Astrocyte (in vitro differentiated cells and primary cell): ENCODE results near the gene FERMT3. TPM values are rescaled to one million over a fixed set of nuclear protein-coding genes. Genes with fewer than 3 reads are reported as not detected.

Source experiments
- DNase-seq: peaks from one replicate; pipeline ENCODE4 v3.0.0-alpha.2; 2010; ENCODE audit warnings: low read depth
- FAIRE-seq: peaks from 2 replicates; lab custom pipeline; 2011; peaks lifted over from hg19 to GRCh38; lab: Jason Lieb, UNC
- H2AFZ ChIP-seq: 2 replicates; pipeline ENCODE4 v1.6.0; 2012; ENCODE audit warnings: low read depth, low read length, inconsistent platforms
- H3K27ac ChIP-seq: 2 replicates; pipeline ENCODE4 v1.5.1; 2011; ENCODE audit warnings: low read depth, low read length, inconsistent platforms
- H3K27me3 ChIP-seq: 2 replicates; pipeline ENCODE4 v1.6.0; 2011; ENCODE audit warnings: low read length, inconsistent platforms; ENCODE audit not compliant: insufficient read depth
- H3K36me3 ChIP-seq: 2 replicates; pipeline ENCODE4 v1.5.1; 2011; ENCODE audit warnings: low read length, inconsistent platforms; ENCODE audit not compliant: insufficient read depth
- H3K4me1 ChIP-seq: 2 replicates; pipeline ENCODE4 v1.5.1; 2011; ENCODE audit warnings: low read length, inconsistent platforms; ENCODE audit not compliant: insufficient read depth
- H3K4me2 ChIP-seq: 2 replicates; pipeline ENCODE4 v1.6.0; 2012; ENCODE audit warnings: low read length, inconsistent platforms
- H3K4me3 ChIP-seq: 2 replicates; pipeline ENCODE4 v1.5.1; 2011; ENCODE audit warnings: low read depth, mild to moderate bottlenecking, low read length, inconsistent platforms; ENCODE audit not compliant: insufficient read depth
- H3K79me2 ChIP-seq: 2 replicates; pipeline ENCODE4 v1.6.0; 2012; ENCODE audit warnings: mild to moderate bottlenecking, low read length, inconsistent platforms; ENCODE audit not compliant: insufficient read depth
- H3K9ac ChIP-seq: 2 replicates; pipeline ENCODE4 v1.6.0; 2012; ENCODE audit warnings: mild to moderate bottlenecking, low read length, inconsistent platforms
- H3K9me3 ChIP-seq: 2 replicates; pipeline ENCODE4 v1.5.1; 2012; ENCODE audit warnings: low read depth, mild to moderate bottlenecking, low read length, inconsistent platforms; ENCODE audit not compliant: insufficient read depth
- H4K20me1 ChIP-seq: 2 replicates; pipeline ENCODE4 v1.6.0; 2012; ENCODE audit warnings: low read length, inconsistent platforms; ENCODE audit not compliant: insufficient read depth
- H3K27ac Mint-ChIP-seq: one replicate; pipeline ENCODE4 v1.8.0; 2021; ENCODE audit warnings: mild to moderate bottlenecking, mixed read lengths; ENCODE audit not compliant: unreplicated experiment
- H3K27me3 Mint-ChIP-seq: one replicate; pipeline ENCODE4 v1.8.0; 2021; ENCODE audit warnings: low read depth, mixed read lengths; ENCODE audit not compliant: unreplicated experiment
- H3K36me3 Mint-ChIP-seq: one replicate; pipeline ENCODE4 v1.8.0; 2021; ENCODE audit warnings: low read depth, mixed read lengths; ENCODE audit not compliant: unreplicated experiment
- H3K4me1 Mint-ChIP-seq: one replicate; pipeline ENCODE4 v1.8.0; 2021; ENCODE audit warnings: low read depth, mixed read lengths; ENCODE audit not compliant: unreplicated experiment
- H3K4me3 Mint-ChIP-seq: one replicate; pipeline ENCODE4 v1.8.0; 2021; ENCODE audit warnings: mild to moderate bottlenecking, moderate library complexity, mixed read lengths; ENCODE audit not compliant: unreplicated experiment
- H3K9me3 Mint-ChIP-seq: one replicate; pipeline ENCODE4 v1.8.0; 2021; ENCODE audit warnings: mild to moderate bottlenecking, mixed read lengths; ENCODE audit not compliant: unreplicated experiment
- EZH2 ChIP-seq: IDR thresholded peaks from 2 replicates; pipeline ENCODE4 v1.6.1; 2012; ENCODE audit warnings: mild to moderate bottlenecking, low read length, inconsistent platforms; ENCODE audit not compliant: insufficient read depth
- total RNA-seq: library from RNA; stranded (reverse); gene quantifications from 2 replicates; pipeline ENCODE4 v1.2.1, GENCODE V29; 2021
- TF ChIP-seq, protein P1 (sequence below): IDR thresholded peaks from 2 replicates; pipeline ENCODE4 v1.5.1; 2011; ENCODE audit warnings: low read depth, mild to moderate bottlenecking, inconsistent platforms, low read length, moderate library complexity; ENCODE audit not compliant: insufficient read depth

FERMT3 gene
- total RNA-seq, 1 donor from 2014 or later: 1.3 TPM

DNA sequence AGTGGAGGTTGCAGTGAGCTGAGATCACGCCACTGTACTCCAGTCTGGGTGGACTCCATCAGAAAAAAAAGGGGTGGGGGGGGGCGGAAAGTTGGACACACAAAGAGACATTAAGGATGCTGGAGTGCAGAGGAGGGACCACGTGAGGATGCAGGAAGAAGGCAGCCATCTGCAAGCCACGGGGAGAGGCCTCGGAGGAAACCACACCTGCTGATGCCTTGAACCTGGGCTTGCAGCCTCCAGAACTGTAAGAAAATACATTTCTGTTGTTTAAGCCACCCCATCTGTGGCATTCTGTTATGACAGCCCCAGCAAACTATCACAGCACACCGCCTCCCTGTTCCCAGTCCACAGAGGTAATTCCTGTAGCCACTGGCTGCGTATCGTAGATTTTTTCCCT is 29.8 kb upstream of the FERMT3 start:
- peaks cover 6% of the 10 kb centered on the region for H3K4me1 Mint-ChIP-seq
- Histone ChIP-seq H3K27ac (no peak overlapping the region), H3K4me2 (no peak overlapping the region), H3K79me2 (no peaks in the 10 kb centered on the region), H3K9me3 (peaks cover 3% of the 10 kb centered on the region), H3K9ac (no peak overlapping the region), H4K20me1 (no peaks in the 10 kb centered on the region), H3K36me3 (no peaks in the 10 kb centered on the region), H3K4me3 (no peak overlapping the region), H2AFZ (no peak overlapping the region), H3K4me1 (peaks cover 10% of the 10 kb centered on the region), H3K27me3 (no peaks in the 10 kb centered on the region)
- no peak overlapping the region for H3K27ac Mint-ChIP-seq
- no peak overlapping the region for H3K4me3 Mint-ChIP-seq
- no peak for FAIRE-seq
- peaks cover 10% of the 10 kb centered on the region for H3K36me3 Mint-ChIP-seq
- H3K27me3 Mint-ChIP-seq: no peaks in the 10 kb centered on the region
- H3K9me3 Mint-ChIP-seq: peaks cover 10% of the 10 kb centered on the region
- TF ChIP-seq, protein P1, sequence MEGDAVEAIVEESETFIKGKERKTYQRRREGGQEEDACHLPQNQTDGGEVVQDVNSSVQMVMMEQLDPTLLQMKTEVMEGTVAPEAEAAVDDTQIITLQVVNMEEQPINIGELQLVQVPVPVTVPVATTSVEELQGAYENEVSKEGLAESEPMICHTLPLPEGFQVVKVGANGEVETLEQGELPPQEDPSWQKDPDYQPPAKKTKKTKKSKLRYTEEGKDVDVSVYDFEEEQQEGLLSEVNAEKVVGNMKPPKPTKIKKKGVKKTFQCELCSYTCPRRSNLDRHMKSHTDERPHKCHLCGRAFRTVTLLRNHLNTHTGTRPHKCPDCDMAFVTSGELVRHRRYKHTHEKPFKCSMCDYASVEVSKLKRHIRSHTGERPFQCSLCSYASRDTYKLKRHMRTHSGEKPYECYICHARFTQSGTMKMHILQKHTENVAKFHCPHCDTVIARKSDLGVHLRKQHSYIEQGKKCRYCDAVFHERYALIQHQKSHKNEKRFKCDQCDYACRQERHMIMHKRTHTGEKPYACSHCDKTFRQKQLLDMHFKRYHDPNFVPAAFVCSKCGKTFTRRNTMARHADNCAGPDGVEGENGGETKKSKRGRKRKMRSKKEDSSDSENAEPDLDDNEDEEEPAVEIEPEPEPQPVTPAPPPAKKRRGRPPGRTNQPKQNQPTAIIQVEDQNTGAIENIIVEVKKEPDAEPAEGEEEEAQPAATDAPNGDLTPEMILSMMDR: no peak
- TF ChIP-seq EZH2: no peak
- no peak for DNase-seq

DNA sequence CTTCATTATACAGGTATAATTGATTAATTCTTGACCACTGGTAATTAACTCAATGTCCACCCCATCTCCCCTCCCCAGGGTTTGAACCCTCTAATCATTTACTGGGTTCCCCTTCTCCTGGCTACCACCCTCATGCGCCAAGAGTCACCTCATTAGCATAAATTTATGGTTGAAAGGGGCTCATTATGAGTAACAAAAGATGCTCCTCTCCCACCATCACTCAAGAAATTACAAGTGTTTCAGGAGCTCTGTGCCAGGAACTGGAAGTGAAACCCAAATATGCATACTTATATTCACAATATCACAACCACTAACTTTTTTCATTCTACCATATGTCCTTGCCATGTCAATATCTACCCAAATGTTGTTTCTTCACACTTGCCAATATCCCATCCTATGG is 28.3 kb upstream of the FERMT3 start:
- Mint-ChIP-seq H3K9me3 (peaks cover 10% of the 10 kb centered on the region), H3K36me3 (peaks cover 10% of the 10 kb centered on the region), H3K4me1 (peaks cover 13% of the 10 kb centered on the region), H3K27me3 (no peaks in the 10 kb centered on the region), H3K27ac (no peak overlapping the region), H3K4me3 (no peak overlapping the region)
- peaks cover 7% of the 10 kb centered on the region for H3K79me2 ChIP-seq
- H3K9ac ChIP-seq: no peak overlapping the region
- H3K4me3 ChIP-seq: no peak overlapping the region
- no peak overlapping the region for H3K27ac ChIP-seq
- H3K4me2 ChIP-seq: no peak overlapping the region
- peaks cover 3% of the 10 kb centered on the region for H3K9me3 ChIP-seq
- H3K36me3 ChIP-seq: no peaks in the 10 kb centered on the region
- no peak for DNase-seq
- H3K27me3 ChIP-seq: no peaks in the 10 kb centered on the region
- H2AFZ ChIP-seq: no peak overlapping the region
- H3K4me1 ChIP-seq: peaks cover 12% of the 10 kb centered on the region
- no peaks in the 10 kb centered on the region for H4K20me1 ChIP-seq
- FAIRE-seq: no peak
- no peak for TF ChIP-seq EZH2
- TF ChIP-seq, protein P1: no peak

DNA sequence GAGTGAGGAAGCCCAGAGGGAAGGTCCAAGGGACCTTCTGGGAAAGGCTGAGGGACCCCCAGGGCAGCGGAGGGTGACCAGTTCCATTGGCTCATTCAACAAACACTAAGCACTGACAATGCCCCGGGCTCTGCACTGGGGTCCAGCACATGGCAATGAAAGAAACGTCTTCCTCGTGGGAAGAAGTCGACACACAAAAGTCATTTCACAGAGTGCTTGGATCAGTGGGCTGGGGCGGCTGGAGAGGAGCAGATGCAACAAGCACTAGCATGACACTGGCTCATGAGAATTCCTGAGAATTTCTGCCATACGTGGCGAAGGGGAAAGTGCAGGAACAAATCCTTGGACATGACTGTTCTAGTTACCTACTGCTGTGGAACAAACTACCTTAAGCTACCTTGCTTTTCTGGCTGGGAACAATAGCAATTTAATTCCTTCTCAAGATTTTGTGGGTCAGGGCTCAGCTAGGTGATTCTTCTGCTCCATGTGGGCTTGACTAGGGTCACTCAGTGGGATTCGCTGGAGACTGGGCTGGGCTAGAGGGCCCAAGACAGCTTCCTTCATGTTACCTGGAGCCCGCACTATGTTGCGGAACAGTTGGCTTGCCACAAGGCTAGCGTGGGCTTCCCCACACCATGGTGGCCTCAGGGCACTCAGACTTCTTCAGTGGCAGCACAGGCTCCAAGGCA is 27.4 kb upstream of the FERMT3 start:
- Mint-ChIP-seq H3K9me3 (peaks cover 4% of the 10 kb centered on the region), H3K27me3 (no peaks in the 10 kb centered on the region), H3K27ac (no peak overlapping the region), H3K36me3 (peaks cover 9% of the 10 kb centered on the region), H3K4me3 (peak overlapping the region; percentile 51), H3K4me1 (peaks cover 13% of the 10 kb centered on the region)
- Histone ChIP-seq H3K79me2 (peaks cover 16% of the 10 kb centered on the region), H3K4me3 (no peak overlapping the region), H3K9me3 (no peaks in the 10 kb centered on the region), H3K36me3 (no peaks in the 10 kb centered on the region), H3K27ac (no peak overlapping the region), H3K27me3 (no peaks in the 10 kb centered on the region), H3K4me1 (peaks cover 12% of the 10 kb centered on the region), H2AFZ (no peak overlapping the region), H4K20me1 (no peaks in the 10 kb centered on the region), H3K4me2 (no peak overlapping the region), H3K9ac (no peak overlapping the region)
- TF ChIP-seq, protein P1: no peak
- TF ChIP-seq EZH2: no peak
- DNase-seq (no peak), FAIRE-seq (no peak)
